HepG2 (cell line): Measurements from ENCODE around the gene COX7A2L. TPM values are rescaled to one million over a fixed set of nuclear protein-coding genes. Genes with fewer than 3 reads are reported as not detected.

Experiments used
- BHLHE40 ChIP-seq: IDR thresholded peaks from 2 replicates; pipeline ENCODE4 v1.6.1; 2011; ENCODE audit warnings: low read length, improper control_type of control experiment
- DR1 ChIP-seq: sonication (generic); formaldehyde crosslinking; IDR thresholded peaks from 2 replicates; pipeline ENCODE4 v1.8.0; 2021; ENCODE audit warnings: mild to moderate bottlenecking, missing genetic modification reagents, inconsistent platforms
- ETV6 ChIP-seq: sonication (generic); formaldehyde crosslinking; conservative IDR thresholded peaks from 2 replicates; pipeline ENCODE4 v1.4.0; 2020; ENCODE audit warnings: missing genetic modification reagents
- FOSL1 ChIP-seq: sonication (generic); formaldehyde crosslinking; IDR thresholded peaks from 2 replicates; pipeline ENCODE4 v1.9.0; 2021; ENCODE audit warnings: missing genetic modification reagents, borderline replicate concordance
- FOXA1 ChIP-seq, 2 experiments: fragments of 450-650 bp in 1 of 2; sonication (generic) in 1 of 2; formaldehyde crosslinking in 1 of 2; IDR thresholded peaks; 2 replicates each; pipeline versions ENCODE4 v1.4.0 to v1.6.1; 2016 to 2020; ENCODE audit warnings: missing genetic modification reagents in 1 of 2
- FOXC1 ChIP-seq: sonication (generic); formaldehyde crosslinking; IDR thresholded peaks from 2 replicates; pipeline ENCODE4 v1.8.0; 2022; ENCODE audit warnings: mild to moderate bottlenecking, missing genetic modification reagents, borderline replicate concordance
- JUND ChIP-seq: sonication (generic); formaldehyde crosslinking; IDR thresholded peaks from 2 replicates; pipeline ENCODE4 v1.8.0; 2022; ENCODE audit warnings: mild to moderate bottlenecking, missing genetic modification reagents
- MAFG ChIP-seq: sonication (generic); formaldehyde crosslinking; IDR thresholded peaks from 2 replicates; pipeline ENCODE4 v1.5.1; 2020; ENCODE audit warnings: mild to moderate bottlenecking, missing genetic modification reagents
- NR1H2 ChIP-seq: sonication (generic); formaldehyde crosslinking; IDR thresholded peaks from 2 replicates; pipeline ENCODE4 v1.8.1; 2022; ENCODE audit warnings: low read depth, missing genetic modification reagents, borderline replicate concordance
- POLR2AphosphoS5 ChIP-seq: IDR thresholded peaks from 2 replicates; pipeline ENCODE4 v1.6.1; 2012; ENCODE audit warnings: low read depth, low read length
- RFXANK ChIP-seq: IDR thresholded peaks from 2 replicates; pipeline ENCODE4 v1.6.1; 2016
- ZC3H4 ChIP-seq: sonication (generic); formaldehyde crosslinking; IDR thresholded peaks from 2 replicates; pipeline ENCODE4 v1.4.0; 2020; ENCODE audit warnings: missing genetic modification reagents, borderline replicate concordance
- ZNF17 ChIP-seq: sonication (generic); formaldehyde crosslinking; IDR thresholded peaks from 2 replicates; pipeline ENCODE4 v1.5.0; 2020; ENCODE audit warnings: mild to moderate bottlenecking, missing genetic modification reagents
- ZNF253 ChIP-seq: sonication (generic); formaldehyde crosslinking; IDR thresholded peaks from 2 replicates; pipeline ENCODE4 v1.8.0; 2022; ENCODE audit warnings: mild to moderate bottlenecking, missing genetic modification reagents, borderline replicate concordance
- ZNF292 ChIP-seq: sonication (generic); formaldehyde crosslinking; IDR thresholded peaks from 2 replicates; pipeline ENCODE4 v1.8.1; 2022; ENCODE audit warnings: mild to moderate bottlenecking, low read depth, missing genetic modification reagents, borderline replicate concordance
- ZNF383 ChIP-seq: sonication (generic); formaldehyde crosslinking; IDR thresholded peaks from 2 replicates; pipeline ENCODE4 v1.4.0; 2020; ENCODE audit warnings: missing genetic modification reagents, mild to moderate bottlenecking, borderline replicate concordance
- ZNF431 ChIP-seq: sonication (generic); formaldehyde crosslinking; IDR thresholded peaks from 2 replicates; pipeline ENCODE4 v1.9.0; 2022; ENCODE audit warnings: missing genetic modification reagents, low read depth, mild to moderate bottlenecking, borderline replicate concordance
- ZNF7 ChIP-seq: IDR thresholded peaks from 2 replicates; pipeline ENCODE4 v1.6.1; 2016; ENCODE audit warnings: missing biosample characterization, missing genetic modification reagents
- ZSCAN21 ChIP-seq: sonication (generic); formaldehyde crosslinking; IDR thresholded peaks from 2 replicates; pipeline ENCODE4 v1.8.0; 2022; ENCODE audit warnings: mild to moderate bottlenecking, missing genetic modification reagents, moderate library complexity, borderline replicate concordance
- ZSCAN31 ChIP-seq: sonication (generic); formaldehyde crosslinking; IDR thresholded peaks from 2 replicates; pipeline ENCODE4 v1.5.0; 2020; ENCODE audit warnings: low read depth, mild to moderate bottlenecking, missing genetic modification reagents
- polyA plus RNA-seq, 8 experiments: library from polyadenylated mRNA; depleted of rRNA in 3 of 8; stranded (reverse) in 7 of 8; unstranded in 1 of 8; fragments of >200 nt; fragmentation: Illumina TruSeq in 4 of 8; extraction: Trizol in 4 of 8; gene quantifications; 2 replicates each; pipeline versions ENCODE4 v1.2.1 to v1.2.3, GENCODE V29; 2011 to 2016; ENCODE audit warnings: low read depth in 4 of 8, missing spikeins in 1 of 8, mixed read lengths in 1 of 8; ENCODE audit not compliant: insufficient read depth in 1 of 8
- total RNA-seq, 5 experiments: library from RNA; depleted of rRNA; stranded (reverse); fragments of >200 nt; fragmentation: Illumina TruSeq; extraction: Trizol; gene quantifications; 2 replicates each; pipeline ENCODE4 v1.2.3, GENCODE V29; 2016; ENCODE audit warnings: low read depth in 1 of 5
- TF ChIP-seq, protein P1 (sequence below): IDR thresholded peaks from 2 replicates; pipeline ENCODE4 v1.6.1; 2018; ENCODE audit warnings: missing genetic modification reagents, mild to moderate bottlenecking, missing compliant biosample characterization
- TF ChIP-seq, protein P2 (sequence below): sonication (generic); formaldehyde crosslinking; IDR thresholded peaks from 2 replicates; pipeline ENCODE4 v1.5.0; 2020; ENCODE audit warnings: missing genetic modification reagents
- TF ChIP-seq, protein P3 (sequence below): sonication (generic); formaldehyde crosslinking; IDR thresholded peaks from 2 replicates; pipeline ENCODE4 v1.4.0; 2020; ENCODE audit warnings: missing genetic modification reagents
- TF ChIP-seq, protein P4 (sequence below), 2 experiments: sonication (generic) in 1 of 2; formaldehyde crosslinking in 1 of 2; IDR thresholded peaks; 2 replicates each; pipeline versions ENCODE4 v1.5.1 to v1.6.1; 2011 to 2020; ENCODE audit warnings: borderline replicate concordance in 1 of 2, low read depth in 1 of 2, low read length in 1 of 2, mild to moderate bottlenecking in 1 of 2, missing genetic modification reagents in 1 of 2, moderate library complexity in 1 of 2
- TF ChIP-seq, protein P5 (sequence below): IDR thresholded peaks from 2 replicates; pipeline ENCODE4 v1.6.1; 2016; ENCODE audit warnings: mild to moderate bottlenecking, missing biosample characterization, missing genetic modification reagents

Gene COX7A2L
- total and polyA plus RNA-seq, 2 of the 13 experiments (the other 11 are each of a cell fraction or from before 2014, with no cell fraction given): 155 to 201 TPM

DNA sequence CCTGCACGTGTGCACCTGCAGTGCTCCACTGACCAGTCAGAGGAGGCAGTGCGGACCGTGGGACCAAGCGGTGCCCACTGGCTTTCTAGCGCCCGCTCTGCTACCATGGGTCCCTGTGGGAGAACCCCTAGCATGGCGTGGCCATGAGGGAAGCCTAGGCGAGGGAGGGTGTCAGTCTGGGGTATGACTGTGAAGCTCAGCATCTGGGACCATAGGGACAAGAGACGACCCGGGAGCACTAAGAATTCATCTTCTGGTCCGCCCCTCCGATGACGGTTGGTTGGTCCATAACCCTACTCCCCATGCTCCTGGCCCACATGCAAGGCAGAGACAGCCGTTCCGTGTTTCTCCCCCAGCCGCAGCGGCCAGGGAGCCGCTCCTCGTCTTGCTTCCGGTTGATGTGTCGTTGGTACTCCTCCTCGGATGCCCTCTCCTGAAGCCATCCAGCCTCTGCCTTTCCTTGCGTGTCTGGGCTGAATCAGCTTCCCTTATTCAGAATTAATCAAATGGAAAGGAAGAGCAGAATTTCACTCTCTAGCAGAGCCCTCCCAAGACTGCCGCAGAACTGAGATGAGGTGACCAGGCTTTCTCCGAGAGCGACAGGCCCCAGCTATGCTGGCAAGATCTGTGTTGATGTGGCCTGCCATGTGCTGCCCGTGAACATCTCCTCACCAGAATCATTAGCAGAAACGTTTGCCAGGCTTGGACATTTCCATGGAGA lies 23.0 kb downstream of the COX7A2L start (continued):
- TF ChIP-seq ZNF292 (CRISPR knock-in tag): peak; percentile 16; the same call in 1 of the 2 replicates
- TF ChIP-seq ZSCAN31: no peak
- TF ChIP-seq, protein P1, sequence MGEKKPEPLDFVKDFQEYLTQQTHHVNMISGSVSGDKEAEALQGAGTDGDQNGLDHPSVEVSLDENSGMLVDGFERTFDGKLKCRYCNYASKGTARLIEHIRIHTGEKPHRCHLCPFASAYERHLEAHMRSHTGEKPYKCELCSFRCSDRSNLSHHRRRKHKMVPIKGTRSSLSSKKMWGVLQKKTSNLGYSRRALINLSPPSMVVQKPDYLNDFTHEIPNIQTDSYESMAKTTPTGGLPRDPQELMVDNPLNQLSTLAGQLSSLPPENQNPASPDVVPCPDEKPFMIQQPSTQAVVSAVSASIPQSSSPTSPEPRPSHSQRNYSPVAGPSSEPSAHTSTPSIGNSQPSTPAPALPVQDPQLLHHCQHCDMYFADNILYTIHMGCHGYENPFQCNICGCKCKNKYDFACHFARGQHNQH: 0 out of 2 replicates have a peak, but pooled peaks have one; percentile 19
- TF ChIP-seq MAFG (CRISPR knock-in tag): no peak
- TF ChIP-seq JUND (CRISPR knock-in tag): no peak
- no peak for TF ChIP-seq NR1H2
- TF ChIP-seq POLR2AphosphoS5: peak; percentile 37; the same call in 1 of the 2 replicates
- no peak for TF ChIP-seq ZC3H4 (CRISPR knock-in tag)
- TF ChIP-seq ZNF383 (CRISPR knock-in tag): 0 out of 2 replicates have a peak, but pooled peaks have one; percentile 42
- TF ChIP-seq ETV6: 0 out of 2 replicates have a peak, but pooled peaks have one; percentile 28
- no peak for TF ChIP-seq BHLHE40
- TF ChIP-seq, protein P2, sequence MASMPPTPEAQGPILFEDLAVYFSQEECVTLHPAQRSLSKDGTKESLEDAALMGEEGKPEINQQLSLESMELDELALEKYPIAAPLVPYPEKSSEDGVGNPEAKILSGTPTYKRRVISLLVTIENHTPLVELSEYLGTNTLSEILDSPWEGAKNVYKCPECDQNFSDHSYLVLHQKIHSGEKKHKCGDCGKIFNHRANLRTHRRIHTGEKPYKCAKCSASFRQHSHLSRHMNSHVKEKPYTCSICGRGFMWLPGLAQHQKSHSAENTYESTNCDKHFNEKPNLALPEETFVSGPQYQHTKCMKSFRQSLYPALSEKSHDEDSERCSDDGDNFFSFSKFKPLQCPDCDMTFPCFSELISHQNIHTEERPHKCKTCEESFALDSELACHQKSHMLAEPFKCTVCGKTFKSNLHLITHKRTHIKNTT (CRISPR knock-in tag): no peak
- TF ChIP-seq DR1: no peak
- no peak for TF ChIP-seq ZNF17 (CRISPR knock-in tag)
- TF ChIP-seq, protein P3, sequence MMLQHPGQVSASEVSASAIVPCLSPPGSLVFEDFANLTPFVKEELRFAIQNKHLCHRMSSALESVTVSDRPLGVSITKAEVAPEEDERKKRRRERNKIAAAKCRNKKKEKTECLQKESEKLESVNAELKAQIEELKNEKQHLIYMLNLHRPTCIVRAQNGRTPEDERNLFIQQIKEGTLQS (CRISPR knock-in tag): no peak; the same call in 1 of the 2 replicates
- 0 out of 2 replicates have a peak, but pooled peaks have one; percentile 47 for TF ChIP-seq FOXC1 (CRISPR knock-in tag)
- TF ChIP-seq ZNF431 (CRISPR knock-in tag): peak; percentile 12; the same call in 1 of the 2 replicates
- no peak for TF ChIP-seq FOXA1 (IDR thresholded peaks at IDR 0.05)
- TF ChIP-seq FOXA1 (CRISPR knock-in tag; IDR thresholded peaks at IDR 0.05): no peak
- no peak for TF ChIP-seq ZNF7 (CRISPR knock-in tag)
- TF ChIP-seq ZSCAN21 (CRISPR knock-in tag): peak; percentile 36; the same call in 1 of the 2 replicates
- TF ChIP-seq ZNF253 (CRISPR knock-in tag): no peak
- TF ChIP-seq FOSL1 (CRISPR knock-in tag): peak; percentile 48; the same call in 1 of the 2 replicates
- TF ChIP-seq, protein P4, sequence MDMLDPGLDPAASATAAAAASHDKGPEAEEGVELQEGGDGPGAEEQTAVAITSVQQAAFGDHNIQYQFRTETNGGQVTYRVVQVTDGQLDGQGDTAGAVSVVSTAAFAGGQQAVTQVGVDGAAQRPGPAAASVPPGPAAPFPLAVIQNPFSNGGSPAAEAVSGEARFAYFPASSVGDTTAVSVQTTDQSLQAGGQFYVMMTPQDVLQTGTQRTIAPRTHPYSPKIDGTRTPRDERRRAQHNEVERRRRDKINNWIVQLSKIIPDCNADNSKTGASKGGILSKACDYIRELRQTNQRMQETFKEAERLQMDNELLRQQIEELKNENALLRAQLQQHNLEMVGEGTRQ (IDR thresholded peaks at IDR 0.05; ENCODE audit: low read depth, low read length): no peak
- TF ChIP-seq, protein P4 (CRISPR knock-in tag; IDR thresholded peaks at IDR 0.05; ENCODE audit: borderline replicate concordance): no peak
- TF ChIP-seq RFXANK: no peak
- TF ChIP-seq, protein P5, sequence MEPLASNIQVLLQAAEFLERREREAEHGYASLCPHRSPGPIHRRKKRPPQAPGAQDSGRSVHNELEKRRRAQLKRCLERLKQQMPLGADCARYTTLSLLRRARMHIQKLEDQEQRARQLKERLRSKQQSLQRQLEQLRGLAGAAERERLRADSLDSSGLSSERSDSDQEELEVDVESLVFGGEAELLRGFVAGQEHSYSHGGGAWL (CRISPR knock-in tag): no peak
